Activated CD8-positive, alpha-beta memory T cell treated with anti-CD3 and anti-CD28 coated beads, Interleukin-2, amount 50 U/mL, for 24 hours (primary cell): ENCODE results near the gene NEURL4.
"Not testable (repeated sequence)": the region's sequence is repeated elsewhere in the genome, so short reads cannot be mapped to it uniquely, and the experiment has no call there.

Source experiments
- DNase-seq: peaks from one replicate; pipeline ENCODE4 v3.0.0-alpha.2; 2020; ENCODE audit errors: extremely low read depth

NEURL4 gene

DNA sequence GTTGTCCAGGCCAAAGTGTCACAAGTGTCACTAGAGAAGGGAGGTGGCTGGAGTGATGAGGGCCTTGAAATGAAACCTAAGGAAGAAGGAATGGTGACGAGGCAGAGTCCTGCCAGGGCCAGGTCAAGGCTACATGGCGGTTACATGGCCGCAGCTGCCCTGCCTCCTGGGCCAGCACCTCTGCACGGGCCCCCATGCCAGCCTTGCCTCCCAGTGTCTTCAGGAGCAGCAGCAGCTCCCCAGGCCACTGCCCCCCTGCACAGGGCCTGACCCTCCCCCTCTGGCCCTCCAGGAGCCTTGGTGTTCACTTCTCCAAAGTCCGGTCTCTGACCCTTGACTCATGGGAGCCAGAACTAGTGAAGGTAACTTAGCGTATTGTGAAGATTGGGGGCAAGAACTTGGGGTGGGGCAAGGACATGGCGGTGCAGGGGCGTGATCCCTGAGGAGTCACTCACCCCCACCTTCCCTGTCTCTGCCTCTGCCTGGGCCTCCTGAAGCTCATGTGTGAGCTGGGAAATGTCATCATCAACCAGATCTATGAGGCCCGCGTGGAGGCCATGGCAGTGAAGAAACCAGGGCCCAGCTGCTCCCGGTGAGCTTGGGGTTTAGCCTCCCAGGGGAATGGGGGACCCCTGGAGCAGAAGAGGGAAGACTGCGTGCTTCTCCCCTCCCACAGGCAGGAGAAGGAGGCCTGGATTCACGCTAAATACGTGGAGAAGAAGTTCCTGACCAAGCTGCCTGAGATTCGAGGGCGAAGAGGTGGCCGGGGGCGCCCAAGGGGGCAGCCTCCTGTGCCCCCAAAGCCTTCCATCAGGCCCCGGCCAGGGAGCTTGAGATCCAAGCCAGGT, 18.7 kb upstream of the NEURL4 start:
- DNase-seq = no peak

DNA sequence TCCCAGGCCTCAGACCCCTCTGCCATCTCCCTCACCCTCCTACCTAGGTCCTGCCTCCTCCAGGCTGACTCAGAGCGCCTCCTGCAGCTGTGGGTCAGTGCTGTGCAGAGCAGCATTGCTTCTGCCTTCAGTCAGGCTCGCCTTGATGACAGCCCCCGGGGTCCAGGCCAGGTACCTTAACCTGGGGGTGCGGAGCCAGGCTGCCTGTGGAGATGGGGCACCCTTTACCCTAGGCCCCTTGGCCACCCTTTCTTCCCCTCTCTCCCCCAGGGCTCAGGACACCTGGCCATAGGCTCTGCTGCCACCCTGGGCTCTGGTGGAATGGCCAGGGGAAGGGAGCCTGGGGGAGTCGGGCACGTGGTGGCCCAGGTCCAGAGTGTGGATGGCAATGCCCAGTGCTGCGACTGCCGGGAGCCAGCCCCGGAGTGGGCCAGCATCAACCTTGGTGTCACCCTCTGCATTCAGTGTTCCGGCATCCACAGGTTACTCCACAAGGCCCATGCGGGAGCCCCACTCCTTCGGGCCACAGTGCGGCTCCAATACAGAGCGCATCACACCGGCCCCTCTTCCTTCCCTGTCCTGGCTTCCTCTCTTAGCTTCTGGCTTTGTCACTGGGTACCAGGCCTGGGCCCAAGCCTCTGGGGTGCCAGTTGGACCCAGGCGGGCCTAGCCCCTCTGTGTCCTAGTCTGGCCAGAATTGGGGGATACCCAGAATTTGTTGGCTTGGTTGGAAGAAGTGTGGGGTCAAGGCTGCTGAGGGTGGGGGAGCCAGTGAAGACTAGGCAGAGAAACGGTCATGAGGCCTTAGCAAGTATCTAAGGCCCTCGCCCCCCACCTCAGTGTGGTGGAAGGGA, 17.9 kb upstream of the NEURL4 start:
- DNase-seq = no peak

DNA sequence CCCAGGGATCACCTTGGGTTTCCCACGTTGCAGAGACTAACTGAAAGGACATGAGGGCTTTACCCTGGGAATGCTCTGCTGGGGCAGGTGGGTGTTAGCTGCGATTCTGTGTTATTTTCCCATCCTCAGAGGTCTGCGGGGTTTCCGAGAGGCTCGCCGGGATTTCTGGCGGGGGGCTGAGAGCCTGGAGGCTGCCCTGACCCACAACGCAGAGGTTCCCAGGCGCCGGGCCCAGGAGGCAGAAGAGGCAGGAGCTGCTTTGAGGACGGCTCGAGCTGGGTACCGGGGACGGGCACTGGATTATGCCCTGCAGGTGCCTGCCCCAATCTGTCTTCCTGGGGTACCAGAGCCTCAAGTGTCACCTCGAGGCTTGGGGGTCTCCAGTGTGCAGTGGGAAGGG, 14.1 kb upstream of the NEURL4 start:
- DNase-seq = no peak

DNA sequence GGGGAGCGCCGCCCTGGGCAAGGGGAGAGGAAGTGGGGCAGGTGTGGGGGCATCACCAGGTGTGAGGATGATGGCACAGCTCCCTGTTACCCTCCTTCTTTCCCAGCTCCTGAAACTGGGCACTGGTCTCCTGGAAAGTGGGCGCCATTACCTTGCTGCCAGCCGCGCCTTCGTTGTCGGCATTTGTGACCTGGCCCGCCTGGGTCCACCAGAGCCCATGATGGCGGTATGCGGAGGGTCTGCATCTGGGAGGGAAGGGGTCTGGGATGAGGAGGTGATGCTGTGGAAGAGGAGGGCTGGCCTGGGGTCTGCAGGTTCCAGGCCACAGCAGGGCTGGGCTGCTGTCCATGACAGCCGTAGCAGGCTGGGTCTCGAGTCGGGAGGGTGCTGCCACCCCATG, 12.7 kb upstream of the NEURL4 start:
- DNase-seq = no peak

DNA sequence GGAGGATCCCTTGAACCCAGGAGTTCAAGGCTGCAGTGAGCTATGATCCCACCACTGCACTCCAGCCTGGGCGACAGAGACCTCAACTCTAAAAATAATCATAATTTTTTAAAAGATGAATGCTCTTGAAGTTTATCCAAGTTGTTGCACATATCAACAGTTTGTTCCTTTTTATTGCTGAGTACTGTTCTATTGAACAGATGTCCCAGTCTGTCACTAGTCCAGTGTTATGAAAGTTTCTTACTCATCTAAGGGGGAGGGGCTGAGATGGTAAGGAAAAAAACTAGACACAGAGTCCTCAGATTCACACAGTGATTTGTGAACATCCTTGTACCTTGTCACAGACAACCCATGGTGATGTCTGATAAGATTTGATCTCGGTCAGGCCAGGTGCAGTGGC, 11.0 kb upstream of the NEURL4 start:
- DNase-seq = no peak

DNA sequence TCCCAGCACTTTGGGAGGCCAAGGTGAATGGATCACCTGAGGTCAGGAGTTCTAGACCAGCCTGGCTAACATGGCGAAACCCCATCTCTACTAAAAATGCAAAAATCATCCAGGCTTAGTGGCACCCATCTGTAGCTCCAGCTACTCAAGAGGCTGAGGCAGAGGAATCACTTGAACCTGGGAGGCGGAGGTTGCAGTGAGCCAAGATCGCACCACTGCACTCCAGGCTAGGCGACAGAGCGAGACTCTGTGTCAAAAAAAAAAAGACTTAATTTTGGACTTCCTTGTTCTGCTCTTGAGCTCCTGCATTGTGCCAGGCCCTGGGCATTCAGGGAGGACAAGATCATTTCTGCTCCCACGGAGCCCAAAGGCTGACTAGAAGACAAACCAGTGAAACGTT, 8.5 kb upstream of the NEURL4 start:
- DNase-seq = not testable (repeated sequence)

DNA sequence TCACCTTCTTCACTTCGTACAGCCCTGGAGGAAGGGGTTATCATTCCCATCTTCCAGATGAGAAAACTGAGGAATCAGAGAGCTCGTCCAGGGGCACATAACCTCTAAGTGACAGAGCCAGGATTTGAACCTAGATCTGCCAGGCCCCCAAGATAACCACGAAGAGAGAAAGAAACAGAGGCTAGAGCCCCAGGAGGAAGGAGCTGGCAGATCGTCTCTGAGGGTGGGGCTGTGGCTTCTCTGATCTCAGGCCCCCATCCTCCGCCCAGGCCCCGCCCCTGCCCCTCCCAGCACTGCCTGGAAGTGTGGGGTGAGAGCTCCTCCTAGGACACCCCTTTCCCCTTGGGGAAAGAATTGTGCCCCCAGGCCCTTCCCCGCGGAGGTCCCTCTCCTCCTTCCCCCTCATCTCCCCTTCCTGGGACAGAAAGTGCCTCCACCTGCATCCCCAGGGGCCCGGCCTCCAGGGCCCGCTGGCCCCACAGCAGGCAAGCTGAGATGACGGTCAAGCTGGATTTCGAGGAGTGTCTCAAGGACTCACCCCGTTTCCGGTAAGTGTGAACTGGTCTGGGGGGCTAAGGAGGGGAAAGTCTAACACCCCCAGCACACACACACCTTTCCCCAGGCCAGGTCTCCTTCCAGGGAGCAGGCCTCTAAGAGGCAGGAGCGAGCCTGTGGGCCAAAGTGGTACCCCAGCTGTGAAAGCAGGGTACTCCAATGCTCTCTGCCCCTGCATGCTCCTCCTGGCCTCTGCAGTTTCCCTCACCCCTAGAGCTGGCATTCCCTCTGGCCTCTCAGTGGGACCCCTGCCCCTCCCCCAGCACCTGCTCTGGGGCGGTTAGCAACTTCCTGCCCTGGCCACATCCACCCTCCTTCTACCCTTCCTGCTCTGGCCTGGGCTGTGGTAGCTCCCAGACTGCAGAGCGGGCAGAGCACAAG, 7.4 kb upstream of the NEURL4 start, which contains the start of gene ACAP1:
TSS of gene ACAP1 (plus strand) at position 290 of the 936 bp plus-strand sequence. CDS start at position 496, 206 bp downstream.
- peak; percentile 75 for DNase-seq

DNA sequence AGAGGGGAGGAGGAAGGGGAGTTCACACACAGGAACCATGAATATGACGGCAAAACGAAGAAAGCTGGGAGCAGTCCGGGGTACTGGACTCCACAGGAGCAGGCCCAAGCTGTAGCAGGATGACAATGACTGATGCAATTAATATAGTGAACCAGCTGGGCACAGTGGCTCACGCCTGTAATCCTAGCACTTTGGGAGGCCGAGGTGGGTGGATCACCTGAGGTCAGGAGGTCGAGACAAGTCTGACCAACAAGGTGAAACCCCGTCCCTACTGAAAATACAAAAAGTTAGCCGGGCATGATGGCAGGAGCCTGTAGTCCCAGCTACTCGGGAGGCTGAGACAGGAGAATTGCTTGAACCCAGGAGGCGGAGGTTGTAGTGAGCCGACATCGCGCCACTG, 6.6 kb upstream of the NEURL4 start:
- DNase-seq = not testable (repeated sequence)

DNA sequence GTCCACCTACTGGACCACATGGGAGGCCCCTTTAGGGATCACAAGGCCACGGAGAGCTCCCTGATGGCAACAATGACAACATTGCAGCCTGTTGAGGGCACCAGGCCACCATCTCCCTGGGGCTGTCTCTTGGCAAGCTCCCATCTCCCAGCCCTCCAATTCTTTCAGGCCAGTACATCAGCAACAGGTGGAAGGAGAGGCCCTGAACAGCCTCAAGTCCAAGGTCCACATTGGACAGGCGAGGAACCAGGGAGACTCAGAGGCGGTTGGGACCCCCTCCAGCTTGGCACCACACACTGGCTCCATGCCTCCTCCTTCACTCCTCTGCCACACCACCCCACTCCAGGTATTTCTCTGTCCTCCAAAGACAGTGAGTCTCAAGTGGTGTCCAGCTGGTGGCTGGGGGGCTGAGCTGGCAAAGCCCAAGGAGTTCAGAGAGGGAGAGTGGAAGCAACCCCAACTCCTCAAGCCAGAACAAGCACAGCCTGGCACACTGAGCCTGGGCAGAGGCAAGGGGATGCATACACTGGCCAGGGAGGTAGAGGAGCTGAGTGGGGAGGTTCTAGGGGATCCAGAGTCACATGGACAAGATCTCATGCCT, 5.9 kb upstream of the NEURL4 start:
- no peak for DNase-seq

DNA sequence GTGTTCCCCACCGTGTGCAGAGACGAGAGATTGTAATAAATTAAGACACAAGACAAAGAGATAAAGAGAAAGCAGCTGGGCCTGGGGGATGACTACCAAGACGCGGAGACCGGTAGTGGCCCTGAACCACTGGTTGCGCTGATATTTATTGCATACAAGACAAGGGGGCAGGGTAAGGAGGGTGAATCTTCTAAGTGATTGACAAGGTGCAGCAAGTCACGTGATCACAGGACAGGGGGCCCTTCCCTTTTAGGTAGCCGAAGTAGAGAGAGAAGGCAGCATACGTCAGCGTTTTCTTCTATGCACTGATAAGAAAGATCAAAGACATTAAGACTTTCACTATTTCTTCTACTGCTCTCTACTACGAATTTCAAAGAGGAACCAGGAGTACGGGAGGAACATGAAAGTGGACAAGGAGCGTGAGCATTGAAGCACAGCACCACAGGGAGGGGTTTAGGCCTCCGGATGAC, 3.5 kb upstream of the NEURL4 start:
- DNase-seq = not testable (repeated sequence)

DNA sequence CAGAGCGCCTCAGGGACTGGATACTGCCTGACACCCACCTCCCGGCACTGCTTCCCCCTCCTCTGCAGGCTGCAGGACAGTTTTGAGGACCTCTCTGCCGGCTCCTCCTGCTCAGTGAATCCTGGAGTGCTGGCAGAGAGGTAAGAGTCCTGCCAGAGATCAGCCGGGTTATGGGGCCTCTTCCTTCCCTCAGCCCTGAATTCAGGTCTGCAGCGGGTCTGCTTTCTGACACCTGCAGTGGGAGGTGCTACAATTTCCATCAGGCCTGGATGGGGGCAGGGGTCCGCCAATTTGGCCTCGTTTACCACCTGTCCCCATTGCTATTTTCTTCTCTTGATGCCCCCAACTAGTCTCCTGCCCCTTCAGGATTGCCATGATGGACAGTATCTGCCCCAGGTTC, 3.0 kb upstream of the NEURL4 start:
- no peak for DNase-seq

DNA sequence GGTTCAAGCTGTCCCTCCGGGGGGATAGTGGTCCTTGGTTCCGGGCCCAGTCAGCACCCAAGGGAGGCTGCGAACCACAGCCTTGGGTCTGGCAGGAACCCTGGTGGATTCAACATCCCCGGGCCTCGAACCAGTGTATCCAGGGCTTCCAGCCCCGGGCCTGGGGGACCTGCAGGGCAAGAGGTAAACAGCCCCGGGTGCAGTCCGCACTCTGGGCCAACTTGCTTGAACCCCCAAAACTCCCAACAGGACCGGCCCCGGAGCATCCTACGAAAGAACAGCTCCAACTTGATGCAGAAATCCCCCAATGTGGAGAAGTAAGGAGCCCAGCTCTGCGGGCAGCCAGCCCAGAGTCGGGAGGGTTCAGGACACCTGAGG, 1.5 kb upstream of the NEURL4 start:
- no peak for DNase-seq

DNA sequence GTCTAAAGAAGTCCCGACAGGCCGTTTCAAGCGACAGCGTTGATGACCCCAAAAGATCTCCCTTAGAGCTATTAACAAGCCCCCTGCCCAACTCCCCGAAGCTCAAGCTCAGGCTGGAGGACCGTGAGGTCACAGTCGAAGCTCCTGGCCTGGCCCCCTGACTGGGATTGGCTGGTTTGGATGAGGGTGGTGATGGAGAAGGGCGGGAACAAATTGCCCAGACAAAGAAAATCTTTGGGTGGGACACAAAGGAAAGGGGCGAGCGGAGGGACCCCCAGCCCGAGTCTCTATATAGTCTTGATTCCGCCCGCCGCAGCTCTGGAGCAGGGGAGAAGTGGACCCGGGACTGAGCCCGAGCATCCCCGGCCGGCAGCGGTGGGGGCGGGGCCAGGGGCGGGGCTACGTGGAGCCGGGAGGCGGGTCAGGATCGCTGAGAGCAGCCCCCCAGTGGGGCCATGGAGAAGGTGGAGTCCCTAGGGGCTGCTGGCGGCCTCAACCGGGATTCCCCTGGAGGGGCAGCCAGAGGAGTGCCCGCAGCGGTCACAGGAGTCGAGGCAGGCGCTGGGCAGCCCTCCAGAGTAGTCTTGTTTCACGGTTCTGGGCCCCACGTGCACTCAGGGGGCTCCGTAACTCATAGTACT, 982 bp upstream of the NEURL4 start:
- peak; percentile 59 for DNase-seq

DNA sequence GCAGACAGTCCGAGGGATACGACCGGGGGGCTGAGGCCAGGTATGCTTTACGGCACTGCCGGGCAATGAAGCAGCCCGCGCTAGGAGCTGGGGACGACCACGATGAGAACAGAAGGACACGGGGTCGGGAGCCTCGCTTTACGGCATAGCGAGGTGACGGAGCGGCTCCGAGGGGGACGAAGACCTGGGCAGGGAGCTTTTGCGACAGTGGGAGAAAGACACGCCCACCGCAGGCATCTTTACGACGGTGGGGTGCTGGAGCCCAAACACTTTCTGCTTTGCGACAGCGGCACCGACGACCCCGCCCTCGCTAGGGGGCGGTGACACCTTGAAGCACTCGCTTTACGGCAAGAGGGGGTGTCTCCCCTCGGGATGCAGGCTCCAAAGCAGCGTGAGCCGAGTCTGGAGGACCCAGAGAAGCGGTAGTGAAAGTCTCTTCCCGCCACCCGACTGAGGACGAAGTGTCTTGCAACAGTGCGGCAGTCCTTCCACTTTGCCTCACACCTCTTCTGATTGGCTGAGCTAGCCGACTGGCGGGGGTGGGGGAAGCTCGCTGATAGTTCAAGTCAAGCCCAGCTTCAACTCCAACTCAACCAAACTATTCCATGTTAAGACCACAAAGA, 350 bp upstream of the NEURL4 start:
- peak; percentile 90 for DNase-seq

DNA sequence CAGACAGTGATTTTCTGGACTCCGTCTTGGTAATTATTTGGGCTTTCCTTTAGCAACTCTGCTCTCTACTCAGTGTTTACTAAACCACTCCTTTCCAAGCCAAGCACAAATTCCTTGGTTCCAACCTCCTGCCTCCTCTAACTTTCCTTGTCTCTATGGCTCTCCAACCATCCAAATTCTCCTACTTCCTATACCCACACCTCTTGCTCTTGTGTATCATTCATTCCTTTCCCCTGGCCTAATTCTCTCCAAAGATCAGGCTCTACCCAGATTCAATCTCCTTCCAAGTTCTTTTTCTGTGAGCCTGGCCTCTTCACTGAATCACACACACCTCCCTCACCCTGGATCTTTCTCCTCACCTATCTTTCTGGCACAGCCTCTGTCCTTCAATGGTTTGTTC, 1.1 kb downstream of the NEURL4 start:
- DNase-seq = no peak

DNA sequence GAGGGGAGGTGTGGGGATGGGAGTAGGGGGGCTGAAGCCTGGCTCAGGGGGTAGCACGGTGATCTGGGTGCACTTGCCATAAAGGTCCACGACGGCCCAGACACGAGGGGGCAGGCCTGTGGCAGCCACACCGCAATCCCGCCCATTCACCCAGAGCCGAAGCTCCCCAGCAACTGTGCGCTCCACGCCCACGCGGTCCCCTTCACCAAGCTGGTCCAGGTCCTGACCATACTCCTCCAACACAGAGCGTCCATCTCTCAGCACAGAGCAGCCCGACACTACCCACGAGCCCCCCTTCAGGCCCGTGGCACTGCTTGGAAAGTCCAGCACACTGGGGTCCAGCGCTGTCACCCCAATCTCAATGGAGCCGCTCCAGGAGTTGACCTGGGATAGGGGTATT, 1.6 kb downstream of the NEURL4 start:
- no peak for DNase-seq

DNA sequence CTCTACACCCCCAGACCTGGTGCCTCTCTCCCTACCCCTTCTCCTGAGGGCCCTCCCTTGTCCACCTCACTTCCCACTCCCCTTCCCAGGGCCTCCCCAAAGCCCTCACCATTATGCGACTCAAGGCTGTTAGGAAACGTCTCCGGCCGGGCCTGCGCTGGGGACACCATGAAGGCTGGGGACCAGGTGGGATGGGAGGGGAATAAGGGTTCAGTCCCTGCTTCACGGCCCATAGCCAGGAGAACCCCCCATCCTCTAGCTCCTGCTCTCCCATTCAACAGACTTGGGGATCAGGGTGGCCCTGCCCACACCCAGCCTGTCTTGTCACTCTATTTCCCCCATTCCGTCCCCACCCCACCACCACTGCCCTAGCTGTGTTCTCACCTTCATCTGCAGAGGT, 2.1 kb downstream of the NEURL4 start:
- DNase-seq = no peak

DNA sequence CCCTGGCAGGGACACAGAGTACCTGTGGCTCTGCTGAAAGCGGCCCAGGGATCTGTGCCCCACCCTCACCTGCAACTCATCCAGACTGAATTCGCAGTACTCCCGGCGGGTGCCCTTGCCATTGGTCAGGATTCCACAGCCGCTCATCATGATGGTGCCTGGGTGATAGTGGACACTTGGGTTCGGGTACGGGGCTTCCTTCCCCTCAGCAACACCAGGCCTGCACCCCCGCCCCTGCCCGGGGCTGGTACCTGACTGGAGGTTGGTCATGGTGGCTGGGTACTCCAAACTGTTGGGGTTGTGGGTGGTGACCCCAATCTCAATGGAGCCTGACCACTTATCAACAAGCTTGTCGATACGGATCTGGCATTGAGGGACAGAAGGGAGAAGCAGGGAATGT, 2.9 kb downstream of the NEURL4 start:
- DNase-seq = no peak

DNA sequence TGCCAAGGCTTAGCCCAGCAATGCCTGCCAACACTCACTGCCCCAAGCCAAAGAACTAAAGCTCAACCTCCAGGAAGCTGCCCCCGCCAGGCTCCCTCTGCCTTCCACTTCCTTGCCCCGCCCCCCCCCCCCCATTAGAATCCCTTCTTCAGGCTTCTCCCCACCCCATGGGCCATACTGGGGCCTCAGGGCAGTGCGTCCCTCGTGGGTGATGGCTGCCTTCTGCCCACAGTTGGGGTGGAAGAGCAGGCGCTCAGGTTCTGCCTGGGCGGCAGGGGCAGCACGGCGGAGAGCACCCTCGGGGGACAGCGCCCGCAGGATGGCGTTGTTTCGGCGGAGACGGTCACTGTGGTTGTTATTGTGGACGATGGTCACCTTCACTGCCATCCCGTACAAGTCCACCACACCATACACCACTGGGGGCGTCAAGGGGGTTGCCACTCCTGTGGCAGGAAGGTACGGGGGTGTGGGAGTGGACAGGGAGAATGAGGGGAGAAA, 4.1 kb downstream of the NEURL4 start:
- no peak for DNase-seq

DNA sequence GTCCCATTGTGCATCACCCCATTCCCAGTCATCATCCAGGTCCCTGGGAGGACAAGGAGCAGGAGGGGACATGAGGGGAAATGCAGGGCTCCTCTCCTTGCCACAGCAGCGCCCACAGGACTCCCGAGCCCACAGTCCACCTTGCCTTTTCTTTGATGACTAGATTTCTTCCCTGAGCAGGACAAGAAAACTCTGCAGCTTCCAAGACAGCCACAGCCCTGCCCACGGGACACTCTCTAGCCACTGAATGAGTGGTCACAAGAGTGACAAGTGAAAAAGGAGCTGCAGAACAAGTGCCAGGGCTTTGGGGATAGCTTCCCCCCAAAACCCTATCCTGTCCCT, 4.7 kb downstream of the NEURL4 start:
- no peak for DNase-seq
